ENCODE measurements around the gene OPN3.

DNA sequence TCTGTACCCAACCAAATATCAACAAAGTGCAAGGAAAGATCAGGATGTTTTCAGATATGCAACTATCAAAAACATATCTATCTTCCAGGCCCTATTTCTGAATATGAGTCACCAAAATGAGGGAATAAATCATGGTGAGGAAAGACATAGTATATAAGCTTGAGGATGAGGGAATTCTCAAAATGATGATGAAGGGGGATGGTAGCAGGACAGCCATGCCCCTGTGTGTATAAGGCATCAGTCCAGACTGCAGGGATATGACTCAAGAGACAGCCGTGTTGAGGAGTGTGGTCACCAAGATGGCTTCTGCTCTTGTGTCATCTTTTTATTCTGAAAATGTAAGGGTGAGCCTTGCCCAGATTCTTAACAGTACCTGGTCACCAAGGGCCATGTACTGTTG lies 7.5 kb upstream of the OPN3 start:
- TF ChIP-seq PPARA (CRISPR knock-in tag; IDR thresholded peaks at IDR 0.05; ENCODE audit: borderline replicate concordance) (no peak), PATZ1 (CRISPR knock-in tag; IDR thresholded peaks at IDR 0.05; ENCODE audit: borderline replicate concordance) (no peak), ARNTL (CRISPR knock-in tag; IDR thresholded peaks at IDR 0.05; ENCODE audit: borderline replicate concordance, low read depth) (no peak), ZNF70 (CRISPR knock-in tag; IDR thresholded peaks at IDR 0.05) (no peak)
- TF ChIP-seq, protein P1, sequence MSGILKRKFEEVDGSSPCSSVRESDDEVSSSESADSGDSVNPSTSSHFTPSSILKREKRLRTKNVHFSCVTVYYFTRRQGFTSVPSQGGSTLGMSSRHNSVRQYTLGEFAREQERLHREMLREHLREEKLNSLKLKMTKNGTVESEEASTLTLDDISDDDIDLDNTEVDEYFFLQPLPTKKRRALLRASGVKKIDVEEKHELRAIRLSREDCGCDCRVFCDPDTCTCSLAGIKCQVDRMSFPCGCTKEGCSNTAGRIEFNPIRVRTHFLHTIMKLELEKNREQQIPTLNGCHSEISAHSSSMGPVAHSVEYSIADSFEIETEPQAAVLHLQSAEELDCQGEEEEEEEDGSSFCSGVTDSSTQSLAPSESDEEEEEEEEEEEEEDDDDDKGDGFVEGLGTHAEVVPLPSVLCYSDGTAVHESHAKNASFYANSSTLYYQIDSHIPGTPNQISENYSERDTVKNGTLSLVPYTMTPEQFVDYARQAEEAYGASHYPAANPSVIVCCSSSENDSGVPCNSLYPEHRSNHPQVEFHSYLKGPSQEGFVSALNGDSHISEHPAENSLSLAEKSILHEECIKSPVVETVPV (CRISPR knock-in tag; IDR thresholded peaks at IDR 0.05), result no peak
- TF ChIP-seq, protein P2, sequence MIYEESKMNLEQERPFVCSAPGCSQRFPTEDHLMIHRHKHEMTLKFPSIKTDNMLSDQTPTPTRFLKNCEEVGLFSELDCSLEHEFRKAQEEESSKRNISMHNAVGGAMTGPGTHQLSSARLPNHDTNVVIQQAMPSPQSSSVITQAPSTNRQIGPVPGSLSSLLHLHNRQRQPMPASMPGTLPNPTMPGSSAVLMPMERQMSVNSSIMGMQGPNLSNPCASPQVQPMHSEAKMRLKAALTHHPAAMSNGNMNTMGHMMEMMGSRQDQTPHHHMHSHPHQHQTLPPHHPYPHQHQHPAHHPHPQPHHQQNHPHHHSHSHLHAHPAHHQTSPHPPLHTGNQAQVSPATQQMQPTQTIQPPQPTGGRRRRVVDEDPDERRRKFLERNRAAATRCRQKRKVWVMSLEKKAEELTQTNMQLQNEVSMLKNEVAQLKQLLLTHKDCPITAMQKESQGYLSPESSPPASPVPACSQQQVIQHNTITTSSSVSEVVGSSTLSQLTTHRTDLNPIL (CRISPR knock-in tag; IDR thresholded peaks at IDR 0.05; ENCODE audit: low read depth), result no peak
